Panc1 (cell line): ENCODE data around the gene UBE3B. TPM values are rescaled to one million over a fixed set of nuclear protein-coding genes. Genes with fewer than 3 reads are reported as not detected.

Experiments
- ATAC-seq: fragments of 200-7000 bp; cut with Tn5 transposase; 2 replicates; pipeline ENCODE4 v1.9.1; 2020; ENCODE audit warnings: mild to moderate bottlenecking, moderate library complexity
- BruUV-seq: library from RNA; stranded (reverse); fragments of 400-500 nt; replicated peaks from 2 replicates; lab custom pipeline; 2021; lab: Mats Ljungman, UMichigan
- CTCF ChIA-PET: fragments of 300-600 bp; sonication (Branson Sonifier 250); formaldehyde crosslinking; loops from one replicate; lab custom pipeline; 2022; ENCODE audit warnings: antibody characterized with exemption; lab: Charles Lee
- POLR2A ChIA-PET: fragments of 300-600 bp; sonication (Branson Sonifier 250); formaldehyde crosslinking; loops from one replicate; lab custom pipeline; 2022; ENCODE audit warnings: antibody characterized with exemption; lab: Charles Lee
- DNase-seq: peaks from one replicate; pipeline ENCODE4 v3.0.0-alpha.2; 2010; ENCODE audit warnings: low read depth, low spot score
- H3K27ac ChIP-seq: 2 replicates; pipeline ENCODE4 v1.5.1; 2011; ENCODE audit warnings: mild to moderate bottlenecking, low read length, inconsistent platforms
- H3K27me3 ChIP-seq: fragments of 200-500 bp; sonication (Bioruptor generic); 2 replicates; pipeline ENCODE4 v1.6.0; 2014; ENCODE audit warnings: low read length, inconsistent platforms; ENCODE audit not compliant: control insufficient read depth, insufficient read depth
- H3K36me3 ChIP-seq: fragments of 200-500 bp; sonication (Bioruptor generic); 2 replicates; pipeline ENCODE4 v1.5.1; 2014; ENCODE audit warnings: inconsistent platforms, mild to moderate bottlenecking, low read length, moderate library complexity; ENCODE audit not compliant: control insufficient read depth, insufficient read depth
- H3K4me1 ChIP-seq: 2 replicates; pipeline ENCODE4 v1.5.1; 2011; ENCODE audit warnings: inconsistent platforms, mild to moderate bottlenecking, low read length, moderate library complexity; ENCODE audit not compliant: control insufficient read depth, insufficient read depth
- H3K4me3 ChIP-seq, 2 experiments: 2 replicates each; pipeline ENCODE4 v1.5.1; 2011 to 2012; ENCODE audit warnings: low read depth in 2 of 2, low read length in 2 of 2, mild to moderate bottlenecking in 2 of 2, inconsistent platforms in 1 of 2, moderate library complexity in 1 of 2
- H3K9me3 ChIP-seq: fragments of 200-500 bp; sonication (Bioruptor generic); 2 replicates; pipeline ENCODE4 v1.5.1; 2014; ENCODE audit warnings: low read depth, mild to moderate bottlenecking, inconsistent platforms, low read length, moderate library complexity; ENCODE audit not compliant: control insufficient read depth, insufficient read depth
- CTCF ChIP-seq: fragments of 450-650 bp; IDR thresholded peaks from 2 replicates; pipeline ENCODE4 v1.5.1; 2017; ENCODE audit warnings: mild to moderate bottlenecking
- POLR2AphosphoS5 ChIP-seq: IDR thresholded peaks from 2 replicates; pipeline ENCODE4 v1.6.1; 2012; ENCODE audit warnings: mild to moderate bottlenecking, low read depth, low read length, moderate library complexity
- REST ChIP-seq, 2 experiments: IDR thresholded peaks; 2 replicates each; pipeline ENCODE4 v1.6.1; 2011 to 2012; ENCODE audit warnings: low read depth in 2 of 2, control low read depth in 1 of 2, low read length in 1 of 2, mild to moderate bottlenecking in 1 of 2, moderate library complexity in 1 of 2; ENCODE audit not compliant: insufficient read depth in 1 of 2
- SIN3A ChIP-seq: IDR thresholded peaks from 2 replicates; pipeline ENCODE4 v1.6.1; 2012; ENCODE audit warnings: low read depth, mild to moderate bottlenecking, low read length, moderate library complexity, borderline replicate concordance; ENCODE audit not compliant: insufficient read depth
- TCF7L2 ChIP-seq: IDR thresholded peaks from 2 replicates; pipeline ENCODE4 v1.6.1; 2011; ENCODE audit warnings: mild to moderate bottlenecking, low read depth, low read length, inconsistent platforms
- in situ Hi-C: cut with HindIII; loops from 2 replicates; pipeline ENCODE4 v1.10.0; 2016; ENCODE audit warnings: low sequenced_read_pairs, low pct_unique_long_range_greater_than_20kb
- intact Hi-C: fragments of 100-400 bp; cut with micrococcal nuclease; formaldehyde crosslinking; loops from one replicate; pipeline ENCODE4 v1.10.0; 2022; ENCODE audit not compliant: unreplicated experiment
- total RNA-seq: library from RNA; stranded (reverse); gene quantifications from one replicate; pipeline ENCODE4 v1.2.1, GENCODE V29; 2021; ENCODE audit not compliant: unreplicated experiment

Gene UBE3B
- total RNA-seq, 1 experiment from 2014 or later, result 38.9 TPM

- no TSS peak for BruUV-seq
- H3K4me3 ChIP-seq, result no peak overlapping the region
- CTCF ChIA-PET, result interaction anchor here (0.6 kb wide), 1 partner anchor 50 kb away, joined by 3 read pairs; no protein-coding TSS in a partner anchor
- no peak for DNase-seq
- peaks cover 20% of the 10 kb centered on the region for H3K4me1 ChIP-seq
- no peaks in the 10 kb centered on the region for H3K9me3 ChIP-seq
- intact Hi-C loops (no loop called here), in situ Hi-C loops (no loop called here)
- no peak for ATAC-seq
- H3K27ac ChIP-seq, result no peak overlapping the region
- TF ChIP-seq TCF7L2, result no peak
- no peak for TF ChIP-seq POLR2AphosphoS5
- no peak for TF ChIP-seq CTCF
- TF ChIP-seq REST (IDR thresholded peaks at IDR 0.05; ENCODE audit: insufficient read depth in 1 of 2, low read depth in 2 of 2, low read length in 1 of 2), result no peak
- TF ChIP-seq SIN3A, result no peak
- H3K36me3 ChIP-seq, result peaks cover 8% of the 10 kb centered on the region
- no peaks in the 10 kb centered on the region for H3K27me3 ChIP-seq
- POLR2A ChIA-PET, result no interaction called here
These were observed 19.3 kb upstream of the UBE3B start for GRCh38 chr12:109458086-109458485.

GRCh38 chr12:109458771-109459208 is 18.6 kb upstream of the UBE3B start:
- intact Hi-C loops, result no loop called here
- ChIA-PET POLR2A (no interaction called here), CTCF (no interaction called here)
- TF ChIP-seq POLR2AphosphoS5, result no peak
- no peak for TF ChIP-seq SIN3A
- TF ChIP-seq REST (IDR thresholded peaks at IDR 0.05; ENCODE audit: insufficient read depth in 1 of 2, low read depth in 2 of 2, low read length in 1 of 2), result no peak
- TF ChIP-seq CTCF, result no peak
- TF ChIP-seq TCF7L2, result no peak
- BruUV-seq, result TSS peak; percentile 43
- in situ Hi-C loops, result no loop called here
- Histone ChIP-seq H3K9me3 (no peaks in the 10 kb centered on the region), H3K4me1 (peaks cover 26% of the 10 kb centered on the region), H3K4me3 (no peak overlapping the region), H3K36me3 (peaks cover 8% of the 10 kb centered on the region), H3K27me3 (no peaks in the 10 kb centered on the region), H3K27ac (no peak overlapping the region)
- ATAC-seq (no peak), DNase-seq (no peak)
